ENCODE results near the gene OR8B12. TPM values are rescaled to one million over a fixed set of nuclear protein-coding genes. Genes with fewer than 3 reads are reported as not detected.

OR8B12 gene
- total and polyA plus RNA-seq, 7 donors, result not detected

- Histone ChIP-seq H3K27ac (no peak overlapping the region), H3K4me1 (no peaks in the 10 kb centered on the region), H3K9me3 (no peaks in the 10 kb centered on the region), H3K27me3 (ENCODE audit: insufficient read depth in 3 of 3, low read length in 2 of 3) (no peaks in the 10 kb centered on the region), H3K36me3 (ENCODE audit: insufficient read depth in 1 of 2, low read depth in 1 of 2) (no peaks in the 10 kb centered on the region), H3K4me3 (no peak overlapping the region)
- intact Hi-C loops (cut with DNase I), result loop anchor here (5.0 to 10.0 kb wide), 2 partner anchors 168 to 510 kb away; no protein-coding TSS in a partner anchor
- no peak for ATAC-seq
- 73 to 81% (median 75%) methylated on average over 4 of the region's 4 CpGs for WGBS, 3 donors
- no peak for DNase-seq
- TF ChIP-seq CTCF (IDR thresholded peaks at IDR 0.05), result no peak
Measured at GRCh38 chr11:124584681-124585372, 41.4 kb upstream of the OR8B12 start.

- intact Hi-C loops (cut with DNase I), result loop anchor here (5.0 to 10.0 kb wide), 2 partner anchors 166 to 509 kb away; no protein-coding TSS in a partner anchor
- no peaks in the 10 kb centered on the region for H3K36me3 ChIP-seq (ENCODE audit: insufficient read depth in 1 of 2, low read depth in 1 of 2)
- WGBS, 3 donors, result 77 to 86% (median 82%) methylated on average over 8 of the region's 8 CpGs
- no peak overlapping the region for H3K27ac ChIP-seq
- no peaks in the 10 kb centered on the region for H3K4me1 ChIP-seq
- ATAC-seq, result no peak
- no peak for TF ChIP-seq CTCF (IDR thresholded peaks at IDR 0.05)
- no peak for DNase-seq
- H3K4me3 ChIP-seq, result no peak overlapping the region
- H3K9me3 ChIP-seq, result no peaks in the 10 kb centered on the region
- H3K27me3 ChIP-seq (ENCODE audit: insufficient read depth in 3 of 3, low read length in 2 of 3), result no peaks in the 10 kb centered on the region
Measured at GRCh38 chr11:124583781-124584180, 40.3 kb upstream of the OR8B12 start.

GRCh38 chr11:124582565-124582964 lies 39.1 kb upstream of the OR8B12 start:
- DNase-seq (no peak), ATAC-seq (no peak)
- H3K36me3 ChIP-seq (ENCODE audit: insufficient read depth in 1 of 2, low read depth in 1 of 2), result no peaks in the 10 kb centered on the region
- H3K27ac ChIP-seq, result no peak overlapping the region
- no peaks in the 10 kb centered on the region for H3K27me3 ChIP-seq (ENCODE audit: insufficient read depth in 3 of 3, low read length in 2 of 3)
- no peak overlapping the region for H3K4me3 ChIP-seq
- TF ChIP-seq CTCF (IDR thresholded peaks at IDR 0.05), result no peak
- no peaks in the 10 kb centered on the region for H3K4me1 ChIP-seq
- intact Hi-C loops (cut with DNase I), result loop anchor here (5.0 to 10.0 kb wide), 2 partner anchors 165 to 508 kb away; no protein-coding TSS in a partner anchor
- 56 to 75% (median 63%) methylated on average over 2 of the region's 2 CpGs for WGBS, 3 donors
- H3K9me3 ChIP-seq, result no peaks in the 10 kb centered on the region

GRCh38 chr11:124581817-124582216 lies 38.4 kb upstream of the OR8B12 start:
- intact Hi-C loops (cut with DNase I), result loop anchor here (5.0 to 10.0 kb wide), 2 partner anchors 165 to 507 kb away; no protein-coding TSS in a partner anchor
- no peak for DNase-seq
- Histone ChIP-seq H3K36me3 (ENCODE audit: insufficient read depth in 1 of 2, low read depth in 1 of 2) (no peaks in the 10 kb centered on the region), H3K9me3 (no peaks in the 10 kb centered on the region), H3K27me3 (ENCODE audit: insufficient read depth in 3 of 3, low read length in 2 of 3) (no peaks in the 10 kb centered on the region), H3K4me1 (no peaks in the 10 kb centered on the region), H3K27ac (no peak overlapping the region), H3K4me3 (no peak overlapping the region)
- no peak for ATAC-seq
- WGBS, 3 donors, result 75 to 88% (median 87%) methylated on average over 5 to 6 of the region's 6 CpGs
- TF ChIP-seq CTCF (IDR thresholded peaks at IDR 0.05), result no peak

All from psoas muscle (tissue), 8 donors.